Measurements from ENCODE around the gene OTOG.

GRCh38 chr11:17505146-17505545 is 41.9 kb upstream of the OTOG start:
- TF ChIP-seq CTCF (IDR thresholded peaks at IDR 0.05) = no peak
- no peak for TF ChIP-seq POLR2A (IDR thresholded peaks at IDR 0.05)
